B cell (primary cell): ENCODE data around the gene TDRD6. TPM values are rescaled to one million over a fixed set of nuclear protein-coding genes. Genes with fewer than 3 reads are reported as not detected.

Source experiments
- ATAC-seq: fragments of 200-7000 bp; cut with Tn5 transposase; one replicate; pipeline ENCODE4 v1.10.0; 2021; ENCODE audit warnings: low read depth, mild to moderate bottlenecking, moderate number of reproducible peaks, moderate library complexity
- CTCF ChIA-PET: fragments of 350-600 bp; sonication (Branson Sonifier 250); formaldehyde crosslinking; loops from one replicate; lab custom pipeline; 2021; ENCODE audit warnings: antibody characterized with exemption, inconsistent platforms; lab: Charles Lee
- POLR2A ChIA-PET: fragments of 350-600 bp; sonication (Branson Sonifier 250); formaldehyde crosslinking; loops from one replicate; lab custom pipeline; 2021; ENCODE audit warnings: antibody characterized with exemption; lab: Charles Lee
- DNase-seq: peaks from one replicate; pipeline ENCODE4 v3.0.0; 2013
- H2AFZ ChIP-seq: 2 replicates; pipeline ENCODE4 v1.6.1; 2012; ENCODE audit warnings: mild to moderate bottlenecking, low read depth, low read length; ENCODE audit not compliant: insufficient read depth, poor library complexity, severe bottlenecking
- H3K27ac ChIP-seq, 2 donors: 1 replicate in 1 of 2; 2 replicates in 1 of 2; pipeline ENCODE4 v1.5.1; 2012 to 2013; ENCODE audit warnings: low read length in 2 of 2, mild to moderate bottlenecking in 2 of 2, moderate library complexity in 1 of 2
- H3K27me3 ChIP-seq, 4 experiments: fragments of 200-600 bp in 1 of 4; sonication (generic) in 1 of 4; replicated peaks in 1 of 4; 1 replicate in 2 of 4; 2 replicates in 2 of 4; pipeline versions ENCODE4 v1.6.1 to v1.7.0; 2013 to 2016; ENCODE audit warnings: low read length in 3 of 4, mild to moderate bottlenecking in 2 of 4, mixed read lengths in 1 of 4, moderate library complexity in 1 of 4; ENCODE audit not compliant: insufficient read depth in 4 of 4, control insufficient read depth in 3 of 4; ENCODE audit errors: control extremely low read depth in 1 of 4
- H3K36me3 ChIP-seq, 2 experiments: replicated peaks in 1 of 2; 1 replicate in 1 of 2; 2 replicates in 1 of 2; pipeline versions ENCODE4 v1.6.1 to v1.7.1; 2013; ENCODE audit warnings: low read length in 1 of 2; ENCODE audit not compliant: insufficient read depth in 2 of 2, control insufficient read depth in 1 of 2; ENCODE audit errors: control extremely low read depth in 1 of 2, extremely low read depth in 1 of 2
- H3K4me1 ChIP-seq, 2 donors: fragments of 200-600 bp in 1 of 2; sonication (generic) in 1 of 2; 1 replicate in 1 of 2; 2 replicates in 1 of 2; pipeline versions ENCODE4 v1.5.1 to v1.6.1; 2013 to 2017; ENCODE audit warnings: low read length in 2 of 2; ENCODE audit not compliant: control insufficient read depth in 2 of 2, insufficient read depth in 2 of 2
- H3K4me2 ChIP-seq: replicated peaks from 2 replicates; pipeline ENCODE3; 2012; ENCODE audit warnings: mild to moderate bottlenecking, low read depth, low read length; ENCODE audit not compliant: poor library complexity, severe bottlenecking
- H3K4me3 ChIP-seq, 5 experiments: fragments of 200-600 bp in 1 of 5; sonication (generic) in 1 of 5; 1 replicate in 3 of 5; 2 replicates in 2 of 5; pipeline versions ENCODE4 v1.5.1 to v1.7.0; 2011 to 2016; ENCODE audit warnings: low read length in 4 of 5, mild to moderate bottlenecking in 4 of 5, low read depth in 2 of 5, control low read depth in 1 of 5, moderate library complexity in 1 of 5; ENCODE audit not compliant: insufficient read depth in 1 of 5; ENCODE audit errors: control extremely low read depth in 1 of 5, extremely low read depth in 1 of 5
- H3K79me2 ChIP-seq: fragments of 200-600 bp; sonication (generic); one replicate; pipeline ENCODE4 v1.6.0; 2016; ENCODE audit warnings: low read length; ENCODE audit not compliant: control insufficient read depth, insufficient read depth
- H3K9ac ChIP-seq: fragments of 200-600 bp; sonication (generic); 2 replicates; pipeline ENCODE4 v1.6.1; 2017; ENCODE audit warnings: mild to moderate bottlenecking, low read length, moderate library complexity
- H3K9me3 ChIP-seq, 3 donors: one replicate each; pipeline versions ENCODE4 v1.6.1 to v1.7.1; 2013; ENCODE audit warnings: low read length in 2 of 3; ENCODE audit not compliant: control insufficient read depth in 2 of 3, insufficient read depth in 1 of 3; ENCODE audit errors: control extremely low read depth in 1 of 3
- H4K20me1 ChIP-seq: 2 replicates; pipeline ENCODE4 v1.6.0; 2012; ENCODE audit warnings: mild to moderate bottlenecking, low read length; ENCODE audit not compliant: insufficient read depth, control insufficient read depth, poor library complexity, severe bottlenecking
- H3K27ac Mint-ChIP-seq: one replicate; pipeline ENCODE4 v1.8.0; 2021; ENCODE audit warnings: mixed read lengths
- H3K27me3 Mint-ChIP-seq: one replicate; pipeline ENCODE4 v1.8.0; 2021; ENCODE audit warnings: mixed read lengths
- H3K4me1 Mint-ChIP-seq: one replicate; pipeline ENCODE4 v1.8.0; 2021; ENCODE audit warnings: mixed read lengths
- H3K4me3 Mint-ChIP-seq: one replicate; pipeline ENCODE4 v1.8.0; 2021; ENCODE audit warnings: mixed read lengths
- H3K9me3 Mint-ChIP-seq: one replicate; pipeline ENCODE4 v1.8.0; 2022; ENCODE audit warnings: mixed read lengths; ENCODE audit not compliant: insufficient read depth
- CTCF ChIP-seq: fragments of 200-600 bp; IDR thresholded peaks from one replicate; pipeline ENCODE4 v1.8.0; 2022; ENCODE audit warnings: antibody characterized with exemption, mild to moderate bottlenecking
- EZH2 ChIP-seq: IDR thresholded peaks from 2 replicates; pipeline ENCODE4 v1.6.1; 2012; ENCODE audit warnings: borderline replicate concordance, low read depth, mild to moderate bottlenecking, moderate library complexity, low read length; ENCODE audit not compliant: insufficient read depth, poor library complexity, severe bottlenecking
- WGBS: methylation state at CpG from one replicate; pipeline ENCODE4 v1.1.5; 2013; ENCODE audit warnings: missing lambda C conversion rate; ENCODE audit not compliant: insufficient coverage; 5-methylcytosine and 5-hydroxymethylcytosine counted together
- intact Hi-C: fragments of 100-400 bp; cut with micrococcal nuclease; formaldehyde crosslinking; loops from one replicate; pipeline ENCODE4 v1.10.0; 2022
- polyA plus RNA-seq: library from polyadenylated mRNA; depleted of rRNA; stranded (reverse); fragments of >200 nt; gene quantifications from 2 replicates; pipeline ENCODE4 v1.2.3, GENCODE V29; 2012
- total RNA-seq, 2 donors: library from RNA; stranded (reverse); fragments of 120-200 nt in 1 of 2; gene quantifications; 1 replicate in 1 of 2; 2 replicates in 1 of 2; pipeline versions ENCODE4 v1.2.3 to v1.2.4, GENCODE V29; 2013 to 2022

TDRD6 gene
- total and polyA plus RNA-seq, 2 donors (not counting 1 experiment from before 2014, with no cell fraction given), result 0.01 TPM; not detected in 1

GRCh38 chr6:46746696-46747095 lies 59.0 kb downstream of the TDRD6 start, which contains the start of gene ANKRD66:
Gene ANKRD66, plus strand, starts transcription at chr6:46746933. Its CDS starts 5,016 bp downstream, at chr6:46751949.
- CTCF ChIA-PET, result no interaction called here
- WGBS, result no CpG with 5 or more reads among the region's 1 CpG
- Mint-ChIP-seq H3K27ac (no peak within 1 kb of the TSS), H3K27me3 (peaks cover 16% of the 10 kb centered on the region), H3K4me3 (no peak within 1 kb of the TSS), H3K9me3 (no peaks in the 10 kb centered on the region), H3K4me1 (no peaks in the 10 kb centered on the region)
- no peaks in the 10 kb centered on the region for H4K20me1 ChIP-seq
- POLR2A ChIA-PET, result no interaction called here
- TF ChIP-seq EZH2 (no peak), CTCF (no peak)
- no peak for DNase-seq
- H3K27ac ChIP-seq, result no peak within 1 kb of the TSS
- H3K27me3 ChIP-seq, result no peaks in the 10 kb centered on the region
- no peak within 1 kb of the TSS for H3K4me3 ChIP-seq
- no peaks in the 10 kb centered on the region for H3K4me1 ChIP-seq
- no peak within 1 kb of the TSS for H3K4me2 ChIP-seq
- no peak for ATAC-seq
- H2AFZ ChIP-seq, result no peak within 1 kb of the TSS
- H3K79me2 ChIP-seq, result no peaks in the 10 kb centered on the region
- intact Hi-C loops, result no loop called here
- H3K36me3 ChIP-seq, result no peaks in the 10 kb centered on the region
- H3K9me3 ChIP-seq, result no peaks in the 10 kb centered on the region
- no peak within 1 kb of the TSS for H3K9ac ChIP-seq

- Mint-ChIP-seq H3K4me3 (no peak overlapping the region), H3K4me1 (no peaks in the 10 kb centered on the region), H3K9me3 (no peaks in the 10 kb centered on the region), H3K27ac (no peak overlapping the region), H3K27me3 (peaks cover 15% of the 10 kb centered on the region)
- Histone ChIP-seq H2AFZ (no peak overlapping the region), H3K9me3 (no peaks in the 10 kb centered on the region), H3K27me3 (no peaks in the 10 kb centered on the region), H3K36me3 (no peaks in the 10 kb centered on the region), H3K4me1 (no peaks in the 10 kb centered on the region), H3K27ac (no peak overlapping the region), H4K20me1 (no peaks in the 10 kb centered on the region), H3K4me3 (no peak overlapping the region), H3K4me2 (no peak overlapping the region), H3K79me2 (no peaks in the 10 kb centered on the region), H3K9ac (no peak overlapping the region)
- TF ChIP-seq EZH2, result no peak
- no peak for DNase-seq
- ChIA-PET POLR2A (no interaction called here), CTCF (no interaction called here)
- intact Hi-C loops, result no loop called here
- 95% methylated on average over 2 of the region's 5 CpGs for WGBS
- ATAC-seq, result no peak
Measured at GRCh38 chr6:46748940-46749503, 61.3 kb downstream of the TDRD6 start.
